Right kidney (tissue), 1 donor: ENCODE data around the gene CKMT2.

ENCODE experiments used
- DNase-seq: peaks from one replicate; pipeline ENCODE4 v3.0.0-alpha.2; 2016

The CKMT2 gene

GRCh38 chr5:81305785-81306184 lies 72.7 kb downstream of the CKMT2 start:
- no peak for DNase-seq

- DNase-seq = no peak
Observed at GRCh38 chr5:81308836-81309235, 75.7 kb downstream of the CKMT2 start.

GRCh38 chr5:81310402-81311063 lies 77.4 kb downstream of the CKMT2 start:
- DNase-seq = no peak

- DNase-seq = no peak
Observed at GRCh38 chr5:81313278-81313677, 80.2 kb downstream of the CKMT2 start.

- DNase-seq = no peak
Observed at GRCh38 chr5:81313686-81314085, 80.6 kb downstream of the CKMT2 start.

GRCh38 chr5:81314581-81314980 lies 81.5 kb downstream of the CKMT2 start:
- no peak for DNase-seq

GRCh38 chr5:81315336-81315735 lies 82.2 kb downstream of the CKMT2 start:
- no peak for DNase-seq

- DNase-seq = no peak
Observed at GRCh38 chr5:81315830-81316229, 82.7 kb downstream of the CKMT2 start.
